Fibroblast of lung (primary cell): Measurements from ENCODE around the gene HUS1.

Source experiments
- EZH2 ChIP-seq: IDR thresholded peaks from 2 replicates; pipeline ENCODE4 v1.5.1; 2012; ENCODE audit warnings: low read length, control low read depth, mild to moderate bottlenecking; ENCODE audit errors: missing control alignments
- TF ChIP-seq, protein P1 (sequence below), 2 donors: IDR thresholded peaks in 1 of 2; conservative IDR thresholded peaks in 1 of 2; 1 replicate in 1 of 2; 2 replicates in 1 of 2; pipeline ENCODE4 v1.5.1; 2011 to 2012; ENCODE audit warnings: low read length in 2 of 2, control low read depth in 1 of 2, inconsistent platforms in 1 of 2, low read depth in 1 of 2, mild to moderate bottlenecking in 1 of 2

DNA sequence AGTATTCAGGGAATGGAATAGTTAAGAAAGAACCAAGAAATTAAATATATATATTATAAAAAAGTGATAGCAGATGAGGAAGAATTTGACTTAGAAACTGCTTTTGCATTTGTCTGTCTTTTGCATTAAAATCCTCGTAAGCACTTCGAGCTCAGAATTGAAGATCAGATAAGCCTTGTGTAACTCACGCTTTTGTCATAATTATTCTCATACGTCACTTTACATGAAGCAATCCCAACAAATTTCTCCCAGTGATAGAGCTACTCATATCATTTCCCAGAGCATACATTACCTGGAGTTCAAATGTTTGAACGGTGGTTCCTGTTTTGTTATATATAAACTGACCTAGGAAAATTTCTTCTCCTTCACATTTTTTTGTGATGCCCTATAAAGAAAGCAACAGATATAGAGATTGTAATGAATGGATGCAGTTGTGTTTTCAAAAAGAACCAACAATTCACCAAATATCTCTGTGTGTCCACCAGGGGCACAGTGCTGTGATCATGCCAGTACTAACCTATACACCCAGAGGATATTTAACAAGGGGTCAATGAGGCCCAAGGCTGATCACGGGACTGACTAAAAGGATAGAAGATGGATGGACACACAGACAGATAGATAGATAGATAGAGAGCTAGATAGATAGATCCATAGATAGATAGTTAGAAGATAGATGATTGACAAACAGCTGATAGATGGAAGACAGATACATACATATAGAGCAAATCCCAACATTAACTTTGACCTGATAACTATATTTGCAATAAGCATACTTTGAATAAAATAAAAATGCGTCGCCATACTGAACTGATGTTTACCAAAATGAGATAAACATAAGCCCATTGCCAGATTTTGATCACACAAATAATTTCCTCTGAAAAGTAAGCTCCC, 9.3 kb upstream of the HUS1 start:
- TF ChIP-seq, protein P1, sequence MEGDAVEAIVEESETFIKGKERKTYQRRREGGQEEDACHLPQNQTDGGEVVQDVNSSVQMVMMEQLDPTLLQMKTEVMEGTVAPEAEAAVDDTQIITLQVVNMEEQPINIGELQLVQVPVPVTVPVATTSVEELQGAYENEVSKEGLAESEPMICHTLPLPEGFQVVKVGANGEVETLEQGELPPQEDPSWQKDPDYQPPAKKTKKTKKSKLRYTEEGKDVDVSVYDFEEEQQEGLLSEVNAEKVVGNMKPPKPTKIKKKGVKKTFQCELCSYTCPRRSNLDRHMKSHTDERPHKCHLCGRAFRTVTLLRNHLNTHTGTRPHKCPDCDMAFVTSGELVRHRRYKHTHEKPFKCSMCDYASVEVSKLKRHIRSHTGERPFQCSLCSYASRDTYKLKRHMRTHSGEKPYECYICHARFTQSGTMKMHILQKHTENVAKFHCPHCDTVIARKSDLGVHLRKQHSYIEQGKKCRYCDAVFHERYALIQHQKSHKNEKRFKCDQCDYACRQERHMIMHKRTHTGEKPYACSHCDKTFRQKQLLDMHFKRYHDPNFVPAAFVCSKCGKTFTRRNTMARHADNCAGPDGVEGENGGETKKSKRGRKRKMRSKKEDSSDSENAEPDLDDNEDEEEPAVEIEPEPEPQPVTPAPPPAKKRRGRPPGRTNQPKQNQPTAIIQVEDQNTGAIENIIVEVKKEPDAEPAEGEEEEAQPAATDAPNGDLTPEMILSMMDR (conservative IDR thresholded peaks at IDR 0.05 in 1 of 2, IDR thresholded peaks at IDR 0.05 in 1 of 2; ENCODE audit: low read depth in 1 of 2, low read length in 2 of 2): peak; percentile 38 to 56
- TF ChIP-seq EZH2: no peak
